B cell (primary cell): Measurements from ENCODE around the gene LRRC4C. TPM values are rescaled to one million over a fixed set of nuclear protein-coding genes. Genes with fewer than 3 reads are reported as not detected.
"Not testable (repeated sequence)": the region's sequence is repeated elsewhere in the genome, so short reads cannot be mapped to it uniquely, and the experiment has no call there.

ENCODE experiments used
- ATAC-seq: fragments of 200-7000 bp; cut with Tn5 transposase; one replicate; pipeline ENCODE4 v1.10.0; 2021; ENCODE audit warnings: low read depth, mild to moderate bottlenecking, moderate number of reproducible peaks, moderate library complexity
- CTCF ChIA-PET: fragments of 350-600 bp; sonication (Branson Sonifier 250); formaldehyde crosslinking; loops from one replicate; lab custom pipeline; 2021; ENCODE audit warnings: antibody characterized with exemption, inconsistent platforms; lab: Charles Lee
- POLR2A ChIA-PET: fragments of 350-600 bp; sonication (Branson Sonifier 250); formaldehyde crosslinking; loops from one replicate; lab custom pipeline; 2021; ENCODE audit warnings: antibody characterized with exemption; lab: Charles Lee
- DNase-seq: peaks from one replicate; pipeline ENCODE4 v3.0.0; 2013
- H2AFZ ChIP-seq: 2 replicates; pipeline ENCODE4 v1.6.1; 2012; ENCODE audit warnings: mild to moderate bottlenecking, low read depth, low read length; ENCODE audit not compliant: insufficient read depth, poor library complexity, severe bottlenecking
- H3K27ac ChIP-seq, 2 donors: 1 replicate in 1 of 2; 2 replicates in 1 of 2; pipeline ENCODE4 v1.5.1; 2012 to 2013; ENCODE audit warnings: low read length in 2 of 2, mild to moderate bottlenecking in 2 of 2, moderate library complexity in 1 of 2
- H3K27me3 ChIP-seq, 4 experiments: fragments of 200-600 bp in 1 of 4; sonication (generic) in 1 of 4; replicated peaks in 1 of 4; 1 replicate in 2 of 4; 2 replicates in 2 of 4; pipeline versions ENCODE4 v1.6.1 to v1.7.0; 2013 to 2016; ENCODE audit warnings: low read length in 3 of 4, mild to moderate bottlenecking in 2 of 4, mixed read lengths in 1 of 4, moderate library complexity in 1 of 4; ENCODE audit not compliant: insufficient read depth in 4 of 4, control insufficient read depth in 3 of 4; ENCODE audit errors: control extremely low read depth in 1 of 4
- H3K36me3 ChIP-seq, 2 experiments: replicated peaks in 1 of 2; 1 replicate in 1 of 2; 2 replicates in 1 of 2; pipeline versions ENCODE4 v1.6.1 to v1.7.1; 2013; ENCODE audit warnings: low read length in 1 of 2; ENCODE audit not compliant: insufficient read depth in 2 of 2, control insufficient read depth in 1 of 2; ENCODE audit errors: control extremely low read depth in 1 of 2, extremely low read depth in 1 of 2
- H3K4me1 ChIP-seq, 2 donors: fragments of 200-600 bp in 1 of 2; sonication (generic) in 1 of 2; 1 replicate in 1 of 2; 2 replicates in 1 of 2; pipeline versions ENCODE4 v1.5.1 to v1.6.1; 2013 to 2017; ENCODE audit warnings: low read length in 2 of 2; ENCODE audit not compliant: control insufficient read depth in 2 of 2, insufficient read depth in 2 of 2
- H3K4me2 ChIP-seq: replicated peaks from 2 replicates; pipeline ENCODE3; 2012; ENCODE audit warnings: mild to moderate bottlenecking, low read depth, low read length; ENCODE audit not compliant: poor library complexity, severe bottlenecking
- H3K4me3 ChIP-seq, 5 experiments: fragments of 200-600 bp in 1 of 5; sonication (generic) in 1 of 5; 1 replicate in 3 of 5; 2 replicates in 2 of 5; pipeline versions ENCODE4 v1.5.1 to v1.7.0; 2011 to 2016; ENCODE audit warnings: low read length in 4 of 5, mild to moderate bottlenecking in 4 of 5, low read depth in 2 of 5, control low read depth in 1 of 5, moderate library complexity in 1 of 5; ENCODE audit not compliant: insufficient read depth in 1 of 5; ENCODE audit errors: control extremely low read depth in 1 of 5, extremely low read depth in 1 of 5
- H3K79me2 ChIP-seq: fragments of 200-600 bp; sonication (generic); one replicate; pipeline ENCODE4 v1.6.0; 2016; ENCODE audit warnings: low read length; ENCODE audit not compliant: control insufficient read depth, insufficient read depth
- H3K9ac ChIP-seq: fragments of 200-600 bp; sonication (generic); 2 replicates; pipeline ENCODE4 v1.6.1; 2017; ENCODE audit warnings: mild to moderate bottlenecking, low read length, moderate library complexity
- H3K9me3 ChIP-seq, 3 donors: one replicate each; pipeline versions ENCODE4 v1.6.1 to v1.7.1; 2013; ENCODE audit warnings: low read length in 2 of 3; ENCODE audit not compliant: control insufficient read depth in 2 of 3, insufficient read depth in 1 of 3; ENCODE audit errors: control extremely low read depth in 1 of 3
- H4K20me1 ChIP-seq: 2 replicates; pipeline ENCODE4 v1.6.0; 2012; ENCODE audit warnings: mild to moderate bottlenecking, low read length; ENCODE audit not compliant: insufficient read depth, control insufficient read depth, poor library complexity, severe bottlenecking
- H3K27ac Mint-ChIP-seq: one replicate; pipeline ENCODE4 v1.8.0; 2021; ENCODE audit warnings: mixed read lengths
- H3K27me3 Mint-ChIP-seq: one replicate; pipeline ENCODE4 v1.8.0; 2021; ENCODE audit warnings: mixed read lengths
- H3K4me1 Mint-ChIP-seq: one replicate; pipeline ENCODE4 v1.8.0; 2021; ENCODE audit warnings: mixed read lengths
- H3K4me3 Mint-ChIP-seq: one replicate; pipeline ENCODE4 v1.8.0; 2021; ENCODE audit warnings: mixed read lengths
- H3K9me3 Mint-ChIP-seq: one replicate; pipeline ENCODE4 v1.8.0; 2022; ENCODE audit warnings: mixed read lengths; ENCODE audit not compliant: insufficient read depth
- EZH2 ChIP-seq: IDR thresholded peaks from 2 replicates; pipeline ENCODE4 v1.6.1; 2012; ENCODE audit warnings: borderline replicate concordance, low read depth, mild to moderate bottlenecking, moderate library complexity, low read length; ENCODE audit not compliant: insufficient read depth, poor library complexity, severe bottlenecking
- WGBS: methylation state at CpG from one replicate; pipeline ENCODE4 v1.1.5; 2013; ENCODE audit warnings: missing lambda C conversion rate; ENCODE audit not compliant: insufficient coverage; 5-methylcytosine and 5-hydroxymethylcytosine counted together
- intact Hi-C: fragments of 100-400 bp; cut with micrococcal nuclease; formaldehyde crosslinking; loops from one replicate; pipeline ENCODE4 v1.10.0; 2022
- polyA plus RNA-seq: library from polyadenylated mRNA; depleted of rRNA; stranded (reverse); fragments of >200 nt; gene quantifications from 2 replicates; pipeline ENCODE4 v1.2.3, GENCODE V29; 2012
- total RNA-seq, 2 donors: library from RNA; stranded (reverse); fragments of 120-200 nt in 1 of 2; gene quantifications; 1 replicate in 1 of 2; 2 replicates in 1 of 2; pipeline versions ENCODE4 v1.2.3 to v1.2.4, GENCODE V29; 2013 to 2022
- TF ChIP-seq, protein P1 (sequence below): fragments of 200-600 bp; IDR thresholded peaks from one replicate; pipeline ENCODE4 v1.8.0; 2022; ENCODE audit warnings: antibody characterized with exemption, mild to moderate bottlenecking

LRRC4C gene
- total and polyA plus RNA-seq, 2 donors (not counting 1 experiment from before 2014, with no cell fraction given): 0.57 TPM; not detected in 1

DNA sequence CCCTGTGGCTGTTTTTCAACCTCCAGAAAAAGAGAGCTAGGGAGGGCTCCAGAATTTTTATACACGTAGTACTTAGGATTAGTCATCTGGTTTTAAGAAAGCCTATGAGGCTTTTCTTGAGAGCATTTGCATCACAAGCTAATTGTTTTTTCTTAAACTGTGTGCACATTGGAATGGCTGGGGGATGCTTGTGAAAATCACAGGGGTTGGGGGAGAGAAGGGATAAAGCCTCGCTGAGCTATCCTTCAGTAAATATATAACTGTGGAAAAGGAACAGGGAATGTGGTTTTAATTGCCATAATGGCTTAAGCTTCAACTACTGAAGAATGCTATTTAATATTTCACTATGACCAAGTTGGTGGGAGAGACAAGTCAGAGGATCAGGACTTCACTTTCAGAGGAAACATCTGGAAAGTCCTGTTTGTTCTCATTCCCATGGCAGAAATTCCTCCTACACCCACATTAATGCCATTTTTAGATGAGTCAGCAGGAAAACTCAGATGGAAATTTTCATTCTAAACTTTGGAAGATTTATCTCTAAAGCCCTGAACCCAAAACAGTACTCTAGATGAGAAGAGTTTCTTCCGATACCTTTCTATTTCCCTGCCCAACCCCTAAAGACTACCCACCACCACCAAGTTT, 591.3 kb downstream of the LRRC4C start:
- Histone ChIP-seq H3K9ac (no peak overlapping the region), H3K79me2 (no peaks in the 10 kb centered on the region), H3K9me3 (no peaks in the 10 kb centered on the region), H3K27ac (no peak overlapping the region), H3K4me3 (no peak overlapping the region), H3K4me2 (no peak overlapping the region), H3K36me3 (no peaks in the 10 kb centered on the region), H4K20me1 (no peaks in the 10 kb centered on the region), H2AFZ (no peak overlapping the region), H3K4me1 (no peaks in the 10 kb centered on the region), H3K27me3 (no peaks in the 10 kb centered on the region)
- H3K4me3 Mint-ChIP-seq: no peak overlapping the region
- ATAC-seq (no peak), DNase-seq (no peak)
- no peak overlapping the region for H3K27ac Mint-ChIP-seq
- TF ChIP-seq, protein P1, sequence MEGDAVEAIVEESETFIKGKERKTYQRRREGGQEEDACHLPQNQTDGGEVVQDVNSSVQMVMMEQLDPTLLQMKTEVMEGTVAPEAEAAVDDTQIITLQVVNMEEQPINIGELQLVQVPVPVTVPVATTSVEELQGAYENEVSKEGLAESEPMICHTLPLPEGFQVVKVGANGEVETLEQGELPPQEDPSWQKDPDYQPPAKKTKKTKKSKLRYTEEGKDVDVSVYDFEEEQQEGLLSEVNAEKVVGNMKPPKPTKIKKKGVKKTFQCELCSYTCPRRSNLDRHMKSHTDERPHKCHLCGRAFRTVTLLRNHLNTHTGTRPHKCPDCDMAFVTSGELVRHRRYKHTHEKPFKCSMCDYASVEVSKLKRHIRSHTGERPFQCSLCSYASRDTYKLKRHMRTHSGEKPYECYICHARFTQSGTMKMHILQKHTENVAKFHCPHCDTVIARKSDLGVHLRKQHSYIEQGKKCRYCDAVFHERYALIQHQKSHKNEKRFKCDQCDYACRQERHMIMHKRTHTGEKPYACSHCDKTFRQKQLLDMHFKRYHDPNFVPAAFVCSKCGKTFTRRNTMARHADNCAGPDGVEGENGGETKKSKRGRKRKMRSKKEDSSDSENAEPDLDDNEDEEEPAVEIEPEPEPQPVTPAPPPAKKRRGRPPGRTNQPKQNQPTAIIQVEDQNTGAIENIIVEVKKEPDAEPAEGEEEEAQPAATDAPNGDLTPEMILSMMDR: no peak
- TF ChIP-seq EZH2: no peak
- H3K9me3 Mint-ChIP-seq: peaks cover 3% of the 10 kb centered on the region
- CTCF ChIA-PET: no interaction called here
- WGBS: no CpG with 5 or more reads among the region's 3 CpGs
- POLR2A ChIA-PET: no interaction called here
- no peaks in the 10 kb centered on the region for H3K4me1 Mint-ChIP-seq
- intact Hi-C loops: no loop called here
- H3K27me3 Mint-ChIP-seq: no peaks in the 10 kb centered on the region

DNA sequence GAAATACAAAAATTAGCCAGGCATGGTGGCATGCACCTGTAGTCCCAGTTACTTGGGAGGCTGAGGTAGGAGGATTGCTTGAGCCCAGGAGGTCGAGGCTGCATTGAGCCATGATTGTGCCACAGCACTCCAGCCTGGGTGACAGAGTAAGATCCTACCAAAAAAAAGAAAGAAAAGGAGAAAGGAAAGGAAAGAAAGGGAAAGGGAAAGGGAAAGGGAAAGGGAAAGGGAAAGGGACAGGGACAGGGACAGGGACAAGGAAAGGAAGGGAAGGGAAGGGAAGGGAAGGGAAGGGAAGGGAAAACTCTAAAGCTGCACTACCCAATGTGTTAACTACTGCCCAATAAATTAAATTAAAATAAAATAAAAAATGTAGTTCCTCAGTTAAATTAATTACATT, 601.7 kb downstream of the LRRC4C start:
- H3K4me3 Mint-ChIP-seq, H3K27ac ChIP-seq, CTCF ChIA-PET, H2AFZ ChIP-seq, H3K4me3 ChIP-seq, H3K36me3 ChIP-seq, POLR2A ChIA-PET, H3K9ac ChIP-seq, ATAC-seq, H3K4me1 ChIP-seq, H3K27ac Mint-ChIP-seq, DNase-seq, H3K9me3 Mint-ChIP-seq, H3K4me1 Mint-ChIP-seq, H3K4me2 ChIP-seq, H3K27me3 Mint-ChIP-seq, H3K9me3 ChIP-seq, intact Hi-C loops, H3K79me2 ChIP-seq, H3K27me3 ChIP-seq, H4K20me1 ChIP-seq: not testable (repeated sequence)
- WGBS: no CpG with 5 or more reads among the region's 1 CpG
